Measurements from ENCODE around the gene SEMA4B.
A peak's percentile ranks its signal among the peaks of the same experiment; 100 is the strongest.

The SEMA4B gene

DNA sequence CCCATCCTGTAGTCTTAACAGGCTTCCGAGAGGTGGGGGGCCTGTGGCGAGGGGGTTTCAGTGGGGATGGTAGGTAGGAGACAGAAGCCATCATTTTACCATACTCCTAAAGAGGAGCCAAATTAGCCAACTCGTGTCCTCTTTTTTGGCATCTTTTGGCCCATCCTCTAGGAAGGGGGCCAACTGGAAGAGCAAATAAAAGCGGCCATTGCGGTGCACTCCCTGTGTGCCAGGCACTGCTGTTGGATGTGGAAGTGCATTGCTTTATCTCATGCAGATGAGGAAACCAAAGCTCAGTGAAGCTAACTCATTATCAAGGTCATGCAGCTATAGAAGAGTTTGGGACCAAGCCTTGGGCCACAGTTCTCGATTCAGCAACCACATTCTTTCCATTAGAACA, 6.1 kb downstream of the SEMA4B start:
- DNase-seq = no peak

GRCh38 chr15:90208356-90208755, 7.2 kb downstream of the SEMA4B start:
- DNase-seq = no peak

GRCh38 chr15:90209591-90209990, 8.5 kb downstream of the SEMA4B start:
- no peak for DNase-seq

DNA sequence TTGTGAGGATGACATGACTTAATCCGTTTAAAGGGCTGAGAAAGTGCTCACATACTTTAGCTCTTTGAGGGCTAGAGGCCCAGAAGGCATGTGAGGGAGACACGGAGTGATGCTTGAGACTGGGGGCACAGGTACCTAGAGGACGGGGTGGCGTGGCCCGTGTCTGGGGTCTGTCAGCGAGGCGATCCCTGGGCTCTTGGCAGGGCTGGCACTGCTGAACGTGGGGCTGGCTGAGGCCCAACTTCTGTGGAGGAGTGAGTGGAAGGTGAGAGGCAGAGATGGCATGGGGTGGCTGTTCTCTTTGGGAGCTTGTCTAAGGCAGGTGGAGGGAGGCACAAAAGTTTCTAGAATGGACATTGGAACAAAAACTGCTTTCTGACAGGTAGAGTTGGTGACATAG, 9.5 kb downstream of the SEMA4B start:
- no peak for DNase-seq

- DNase-seq = no peak
These were observed 9.9 kb downstream of the SEMA4B start for GRCh38 chr15:90211009-90211408.

GRCh38 chr15:90211440-90212143, 10.5 kb downstream of the SEMA4B start:
- no peak for DNase-seq

GRCh38 chr15:90212221-90213098, 11.3 kb downstream of the SEMA4B start:
- no peak for DNase-seq

DNA sequence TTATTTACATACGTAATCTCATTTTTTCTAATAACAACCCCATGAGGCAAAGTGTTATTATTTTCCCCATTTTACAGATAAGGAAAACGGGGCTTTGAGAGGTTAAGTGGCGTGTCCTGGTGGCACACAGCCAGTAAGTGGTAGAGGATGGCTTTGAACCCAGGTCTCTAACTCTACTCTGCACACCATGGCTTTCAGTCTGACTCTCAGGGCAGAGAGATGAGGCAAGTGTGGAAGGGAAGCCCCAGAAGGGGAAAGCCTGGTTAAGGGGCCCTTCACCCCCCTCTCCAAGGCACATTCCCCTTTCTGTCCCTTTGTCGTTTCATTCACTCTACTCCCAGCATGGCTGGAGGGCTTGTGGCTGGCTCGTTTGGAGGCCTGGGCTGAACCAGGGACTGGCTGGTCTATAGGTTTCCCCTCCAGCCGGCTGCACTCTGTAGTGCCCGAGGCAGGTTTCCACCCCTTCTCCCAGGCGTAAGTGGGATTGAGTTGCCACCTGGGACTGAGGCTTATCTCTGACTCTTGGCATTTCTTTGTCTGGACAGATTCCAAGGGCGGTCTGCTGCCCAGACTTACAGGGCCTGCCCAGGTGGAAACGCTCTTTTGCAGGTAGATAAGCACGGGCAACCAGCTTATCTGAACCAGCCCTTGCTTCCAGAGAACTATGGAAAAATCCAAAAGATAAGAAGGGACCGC, 12.1 kb downstream of the SEMA4B start:
- DNase-seq = no peak

DNA sequence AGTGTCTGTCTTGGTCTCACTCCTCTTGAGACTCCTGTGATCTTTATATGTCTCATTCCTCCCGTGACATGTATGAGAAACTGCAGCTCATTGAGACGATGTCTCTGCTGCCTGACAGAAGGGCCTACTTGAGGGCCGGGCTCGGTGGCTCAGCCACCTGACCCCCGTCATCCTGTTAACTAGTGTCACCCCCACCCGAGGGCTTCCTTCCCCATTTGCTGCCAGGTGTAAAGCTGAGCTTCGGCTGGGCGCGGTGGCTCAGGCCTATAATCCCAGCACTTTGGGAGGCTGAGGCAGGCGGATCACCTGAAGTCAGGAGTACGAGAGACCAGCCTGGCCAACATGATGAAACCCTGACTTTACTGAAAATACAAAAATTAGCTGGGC, 12.7 kb downstream of the SEMA4B start:
- DNase-seq = peak; percentile 53

DNA sequence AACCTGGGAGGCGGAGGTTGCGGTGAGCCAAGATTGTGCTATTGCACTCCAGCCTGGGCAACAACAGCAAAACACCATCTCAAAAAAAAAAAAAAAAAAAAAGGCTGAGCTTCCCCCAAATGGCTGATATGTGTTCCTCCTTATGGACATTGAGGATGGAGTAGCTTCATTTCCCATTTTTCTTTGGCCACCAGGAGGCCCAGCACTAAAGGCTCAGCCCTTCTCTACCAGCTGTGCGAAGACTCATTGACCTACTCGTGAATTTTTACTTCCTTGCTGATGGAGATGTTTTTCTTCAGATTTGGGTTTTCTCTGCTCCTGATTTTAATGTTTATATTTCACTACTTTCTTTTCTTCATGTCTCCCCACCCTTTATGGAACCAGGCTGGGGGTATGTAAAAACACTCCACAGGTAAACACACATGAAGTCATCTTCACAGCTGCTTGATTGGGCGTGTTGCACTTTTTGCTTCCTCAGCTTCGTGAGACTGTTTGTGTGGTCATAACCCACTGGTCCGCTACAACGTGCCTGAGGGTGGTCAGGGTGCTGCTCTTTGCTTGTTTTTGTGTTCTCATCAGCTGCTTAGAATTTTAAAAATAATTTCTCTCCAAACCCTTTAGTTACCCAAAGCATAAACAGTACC, 13.5 kb downstream of the SEMA4B start:
- peak; percentile 45 for DNase-seq

DNA sequence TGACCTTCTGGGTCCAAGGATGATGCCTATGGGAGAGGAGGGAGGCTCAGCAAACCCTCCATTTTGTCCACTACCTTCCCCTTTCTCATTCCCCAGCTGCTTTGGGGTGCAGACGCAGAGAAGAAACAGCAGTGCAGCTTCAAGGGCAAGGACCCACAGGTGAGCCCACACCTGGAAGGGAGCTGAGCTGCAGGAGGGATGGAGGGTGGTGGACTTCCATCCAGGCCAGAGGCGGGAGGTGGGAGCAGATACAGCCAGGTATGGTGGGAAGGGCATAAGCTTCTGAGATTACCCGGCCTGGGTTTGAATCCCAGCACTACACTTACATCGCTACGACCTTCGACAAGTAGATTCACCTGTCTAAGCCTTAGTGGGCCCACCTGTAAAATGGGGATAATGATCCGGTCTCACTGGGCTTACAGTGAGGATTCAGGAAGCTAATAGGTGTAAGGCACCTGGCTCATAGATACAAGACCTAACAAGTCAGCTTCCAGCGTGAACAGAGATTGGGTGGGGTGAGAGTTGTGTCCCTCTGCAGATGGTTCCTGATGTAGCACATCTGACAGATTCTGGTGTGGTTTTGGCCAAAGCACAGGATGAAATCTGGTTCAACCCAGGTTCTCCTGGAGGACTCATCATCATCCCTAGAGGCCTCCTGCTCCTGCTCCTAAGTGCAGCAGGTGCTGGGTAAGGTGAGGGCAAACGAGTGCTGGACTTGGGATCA, 16.7 kb downstream of the SEMA4B start:
- DNase-seq = no peak

DNA sequence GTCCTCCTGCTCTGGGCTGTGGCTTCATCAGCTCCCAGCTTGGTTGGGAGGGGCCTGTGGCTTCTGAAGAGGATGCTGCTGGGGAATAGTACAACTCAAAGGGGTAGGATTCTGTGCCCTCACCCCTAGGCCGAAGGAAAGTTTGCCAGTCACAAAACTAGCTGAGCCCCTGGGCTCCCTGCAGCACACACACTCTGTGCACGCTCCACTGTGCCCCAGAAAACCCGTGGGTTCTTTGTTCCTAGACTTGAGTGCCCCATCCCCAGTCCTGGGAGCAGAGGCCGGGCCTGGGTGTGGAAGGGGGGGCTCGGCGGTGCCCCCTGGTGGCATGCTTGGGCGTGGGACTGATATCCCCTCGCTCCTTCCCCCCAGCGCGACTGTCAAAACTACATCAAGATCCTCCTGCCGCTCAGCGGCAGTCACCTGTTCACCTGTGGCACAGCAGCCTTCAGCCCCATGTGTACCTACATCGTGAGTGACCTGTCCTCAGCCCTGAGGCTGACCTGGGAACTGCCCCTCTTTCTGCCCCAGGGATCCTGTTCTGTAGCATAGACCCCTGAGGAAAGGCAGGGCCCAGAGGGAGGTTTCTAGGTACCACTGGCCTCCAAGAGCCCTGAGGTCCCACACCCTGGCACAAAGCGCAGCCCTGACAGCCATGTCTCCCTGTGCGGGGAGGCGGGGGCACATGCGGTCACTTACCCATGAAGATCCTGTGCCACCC, 18.5 kb downstream of the SEMA4B start:
- peak; percentile 48 for DNase-seq

DNA sequence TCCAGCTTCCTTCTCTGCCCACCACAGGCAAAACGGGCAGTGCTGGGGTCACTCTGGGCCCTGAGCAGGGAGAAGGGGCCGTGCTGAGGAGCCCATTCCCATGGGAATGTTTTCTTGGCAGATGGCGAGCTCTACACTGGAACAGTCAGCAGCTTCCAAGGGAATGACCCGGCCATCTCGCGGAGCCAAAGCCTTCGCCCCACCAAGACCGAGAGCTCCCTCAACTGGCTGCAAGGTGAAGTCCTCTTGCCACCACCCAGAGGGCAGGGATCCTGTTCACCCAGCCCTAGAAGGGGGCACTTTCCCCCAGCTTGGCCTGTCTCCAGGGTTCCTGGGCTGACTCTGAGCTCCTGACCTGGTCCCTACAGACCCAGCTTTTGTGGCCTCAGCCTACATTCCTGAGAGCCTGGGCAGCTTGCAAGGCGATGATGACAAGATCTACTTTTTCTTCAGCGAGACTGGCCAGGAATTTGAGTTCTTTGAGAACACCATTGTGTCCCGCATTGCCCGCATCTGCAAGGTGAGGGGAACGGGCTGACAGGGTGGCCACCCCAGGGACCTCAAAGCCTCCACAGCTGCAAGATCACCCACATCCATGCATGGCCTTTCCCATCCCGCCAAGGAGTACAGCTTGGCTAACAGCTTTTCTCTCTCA, 20.2 kb downstream of the SEMA4B start:
- DNase-seq = peak; percentile 37

DNA sequence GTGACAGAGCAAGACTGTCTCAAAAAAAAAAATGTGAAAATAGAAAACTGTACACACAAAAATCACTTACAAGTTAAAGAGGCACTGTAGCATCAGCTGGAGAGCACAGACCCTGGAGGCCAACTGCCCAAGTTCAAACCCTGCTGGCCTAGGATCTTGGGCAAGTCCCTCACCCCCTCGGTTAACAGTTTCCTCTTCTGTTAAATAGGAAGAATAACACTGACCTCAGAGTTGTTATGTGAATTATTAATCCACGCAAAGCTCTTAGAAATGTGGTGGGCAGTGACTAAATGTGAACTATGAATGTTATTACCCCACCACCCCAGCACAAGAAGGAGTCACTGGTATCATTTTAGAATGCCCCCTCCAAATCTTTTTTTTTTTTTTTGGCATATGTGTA, 21.4 kb downstream of the SEMA4B start:
- DNase-seq = no peak

- no peak for DNase-seq
These were observed 22.5 kb downstream of the SEMA4B start for GRCh38 chr15:90223441-90224165.

GRCh38 chr15:90225047-90225446, 23.9 kb downstream of the SEMA4B start:
- DNase-seq = no peak

GRCh38 chr15:90225504-90226234, 24.5 kb downstream of the SEMA4B start:
- no peak for DNase-seq

GRCh38 chr15:90227336-90227735, 26.2 kb downstream of the SEMA4B start:
- DNase-seq = no peak

- DNase-seq = no peak
These were observed 27.0 kb downstream of the SEMA4B start for GRCh38 chr15:90227816-90228772.

Measured in CD4-positive, alpha-beta T cell treated with Interferon gamma for 1 hour (primary cell).